Activated B cell treated with CpG ODN at 0.5 μM for 24 hours (primary cell): ENCODE results near the gene MTUS2. TPM values are rescaled to one million over a fixed set of nuclear protein-coding genes. Genes with fewer than 3 reads are reported as not detected.
A peak's percentile ranks its signal among the peaks of the same experiment; 100 is the strongest.

Source experiments
- ATAC-seq: fragments of 200-7000 bp; cut with Tn5 transposase; one replicate; pipeline ENCODE4 v1.10.0; 2021; ENCODE audit warnings: low read depth, mild to moderate bottlenecking, moderate library complexity
- CTCF ChIA-PET: fragments of 350-600 bp; sonication (Branson Sonifier 250); formaldehyde crosslinking; loops from one replicate; lab custom pipeline; 2021; ENCODE audit warnings: antibody characterized with exemption; lab: Charles Lee
- POLR2A ChIA-PET: fragments of 350-600 bp; sonication (Branson Sonifier 250); formaldehyde crosslinking; loops from one replicate; lab custom pipeline; 2021; ENCODE audit warnings: antibody characterized with exemption; lab: Charles Lee
- DNase-seq: peaks from one replicate; pipeline ENCODE4 v3.0.0; 2022
- H3K27ac Mint-ChIP-seq: one replicate; pipeline ENCODE4 v1.8.0; 2020; ENCODE audit warnings: mixed read lengths
- H3K27me3 Mint-ChIP-seq: one replicate; pipeline ENCODE4 v1.8.0; 2021; ENCODE audit warnings: mixed read lengths
- H3K36me3 Mint-ChIP-seq: one replicate; pipeline ENCODE4 v1.8.0; 2021; ENCODE audit warnings: low read depth, mixed read lengths
- H3K4me1 Mint-ChIP-seq: one replicate; pipeline ENCODE4 v1.8.0; 2021; ENCODE audit warnings: mixed read lengths
- H3K4me3 Mint-ChIP-seq: one replicate; pipeline ENCODE4 v1.8.0; 2020; ENCODE audit warnings: mild to moderate bottlenecking, mixed read lengths
- H3K9me3 Mint-ChIP-seq: one replicate; pipeline ENCODE4 v1.8.0; 2020; ENCODE audit warnings: mixed read lengths
- CTCF ChIP-seq: fragments of 200-600 bp; IDR thresholded peaks from one replicate; pipeline ENCODE4 v1.8.0; 2022; ENCODE audit warnings: antibody characterized with exemption, mild to moderate bottlenecking
- intact Hi-C: fragments of 100-400 bp; cut with micrococcal nuclease; formaldehyde crosslinking; loops from one replicate; pipeline ENCODE4 v1.15.1; 2024
- total RNA-seq: library from RNA; stranded (reverse); gene quantifications from 2 replicates; pipeline ENCODE4 v1.2.3, GENCODE V29; 2022

Gene MTUS2
- total RNA-seq, 1 donor from 2014 or later: not detected

DNA sequence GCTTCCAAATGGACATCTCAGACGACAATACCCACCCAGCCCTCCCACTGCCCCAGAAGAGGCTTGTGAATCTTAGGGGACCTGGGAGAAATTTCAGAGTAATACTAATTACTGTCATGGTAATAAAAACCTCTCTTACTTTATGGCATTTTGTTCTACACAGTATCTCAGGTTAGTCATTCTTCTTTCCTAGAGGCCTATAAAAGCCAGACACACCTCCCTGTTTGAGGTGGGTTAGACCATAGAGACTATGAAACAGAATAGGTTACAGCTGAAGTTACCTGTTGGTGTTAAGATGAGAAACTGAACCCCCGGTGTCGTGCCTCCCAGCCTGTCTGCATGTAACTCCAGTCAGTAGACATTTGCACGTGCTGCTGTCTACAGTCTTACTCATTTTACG lies 661.5 kb downstream of the MTUS2 start:
- ChIA-PET POLR2A (no interaction called here), CTCF (interaction anchor here (0.6 kb wide), 1 partner anchor 27 kb away, joined by 4 read pairs; no protein-coding TSS in a partner anchor)
- ATAC-seq (no peak), DNase-seq (no peak)
- Mint-ChIP-seq H3K4me3 (no peak overlapping the region), H3K27me3 (peaks cover 21% of the 10 kb centered on the region), H3K36me3 (no peaks in the 10 kb centered on the region), H3K27ac (no peak overlapping the region), H3K4me1 (peaks cover 11% of the 10 kb centered on the region), H3K9me3 (no peaks in the 10 kb centered on the region)
- intact Hi-C loops: no loop called here
- TF ChIP-seq CTCF: no peak

- ATAC-seq (no peak), DNase-seq (no peak)
- POLR2A ChIA-PET: no interaction called here
- Mint-ChIP-seq H3K4me1 (peaks cover 11% of the 10 kb centered on the region), H3K4me3 (no peak overlapping the region), H3K36me3 (no peaks in the 10 kb centered on the region), H3K27me3 (peaks cover 18% of the 10 kb centered on the region), H3K9me3 (no peaks in the 10 kb centered on the region), H3K27ac (no peak overlapping the region)
- intact Hi-C loops: no loop called here
- CTCF ChIA-PET: interaction anchor here (0.6 kb wide), 1 partner anchor 26 kb away, joined by 4 read pairs; no protein-coding TSS in a partner anchor
- TF ChIP-seq CTCF: no peak
Observed at GRCh38 chr13:29482504-29482903, 662.4 kb downstream of the MTUS2 start.

- Mint-ChIP-seq H3K27me3 (peaks cover 16% of the 10 kb centered on the region), H3K36me3 (no peaks in the 10 kb centered on the region), H3K4me3 (no peak overlapping the region), H3K27ac (no peak overlapping the region), H3K9me3 (no peaks in the 10 kb centered on the region), H3K4me1 (peaks cover 11% of the 10 kb centered on the region)
- no peak for ATAC-seq
- TF ChIP-seq CTCF: no peak
- no peak for DNase-seq
- CTCF ChIA-PET: interaction anchor here (2.0 kb wide), 1 partner anchor 10 kb away, joined by 10 read pairs; no protein-coding TSS in a partner anchor
- intact Hi-C loops: no loop called here
- POLR2A ChIA-PET: interaction anchor here (0.7 kb wide), 1 partner anchor 12 kb away, joined by 10 read pairs; no protein-coding TSS in a partner anchor
Observed at GRCh38 chr13:29483211-29483610, 663.1 kb downstream of the MTUS2 start.

DNA sequence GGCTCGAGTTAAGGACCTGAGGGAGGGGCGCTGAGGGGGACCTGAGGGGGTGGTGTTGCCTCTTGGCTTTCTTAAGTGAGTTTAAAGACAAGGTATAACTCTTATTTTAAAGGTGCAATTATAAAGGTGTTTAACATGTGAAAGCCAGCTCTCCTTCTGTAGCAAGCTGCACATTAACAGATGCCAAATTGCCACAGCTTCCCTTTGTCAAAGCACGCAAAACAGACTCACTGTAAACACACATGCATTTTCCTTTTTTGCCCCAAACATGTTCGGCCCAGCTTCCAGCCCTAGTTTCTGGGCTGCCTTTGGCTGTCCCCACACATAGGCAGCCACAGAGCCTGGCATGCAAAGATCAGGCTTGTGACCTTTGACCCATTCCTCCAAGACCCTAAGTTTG lies 663.5 kb downstream of the MTUS2 start:
- no peak for TF ChIP-seq CTCF
- CTCF ChIA-PET: interaction anchor here (2.0 kb wide), 1 partner anchor 11 kb away, joined by 10 read pairs; no protein-coding TSS in a partner anchor
- H3K27me3 Mint-ChIP-seq: peaks cover 13% of the 10 kb centered on the region

GRCh38 chr13:29484236-29484635 lies 664.1 kb downstream of the MTUS2 start:
- TF ChIP-seq CTCF: no peak
- DNase-seq: no peak
- ChIA-PET CTCF (interaction anchor here (2.0 kb wide), 1 partner anchor 11 kb away, joined by 10 read pairs; no protein-coding TSS in a partner anchor), POLR2A (interaction anchor here (0.6 kb wide), 1 partner anchor 112 kb away, joined by 3 read pairs; no protein-coding TSS in a partner anchor)
- Mint-ChIP-seq H3K36me3 (no peaks in the 10 kb centered on the region), H3K27me3 (peaks cover 12% of the 10 kb centered on the region), H3K4me1 (peaks cover 11% of the 10 kb centered on the region), H3K9me3 (no peaks in the 10 kb centered on the region), H3K27ac (no peak overlapping the region), H3K4me3 (no peak overlapping the region)
- ATAC-seq: peak; percentile 94
- intact Hi-C loops: loop anchor here (1.0 kb wide), 2 partner anchors 11 to 48 kb away; no protein-coding TSS in a partner anchor

More for the DNA sequence above, 663.5 kb downstream of the MTUS2 start:
- Mint-ChIP-seq H3K27ac (no peak overlapping the region), H3K4me1 (peaks cover 11% of the 10 kb centered on the region), H3K36me3 (no peaks in the 10 kb centered on the region), H3K9me3 (no peaks in the 10 kb centered on the region), H3K4me3 (no peak overlapping the region)
- ATAC-seq: no peak
- DNase-seq: no peak
- intact Hi-C loops: loop anchor here (1.0 kb wide), 2 partner anchors 12 to 47 kb away; no protein-coding TSS in a partner anchor
- POLR2A ChIA-PET: interaction anchor here (0.7 kb wide), 1 partner anchor 11 kb away, joined by 10 read pairs; no protein-coding TSS in a partner anchor
